Hematopoietic multipotent progenitor cell treated with erythropoietin and hydrocortisone succinate and interleukin-3 and kit ligand, for 6 days (in vitro differentiated cells): ENCODE measurements around the gene CACNA2D1.
"Not testable (repeated sequence)": the region's sequence is repeated elsewhere in the genome, so short reads cannot be mapped to it uniquely, and the experiment has no call there.

Experiments
- DNase-seq: peaks from one replicate; pipeline ENCODE4 v3.0.0-alpha.2; 2015

Gene CACNA2D1

GRCh38 chr7:82021036-82021435, 422.5 kb downstream of the CACNA2D1 start:
- DNase-seq = no peak

- DNase-seq = no peak
Observed at GRCh38 chr7:82019551-82020475, 423.8 kb downstream of the CACNA2D1 start.

GRCh38 chr7:82018226-82018625, 425.4 kb downstream of the CACNA2D1 start:
- no peak for DNase-seq

GRCh38 chr7:82017334-82017943, 426.1 kb downstream of the CACNA2D1 start:
- DNase-seq = peak; percentile 43

GRCh38 chr7:82015751-82016150, 427.8 kb downstream of the CACNA2D1 start:
- DNase-seq = no peak

GRCh38 chr7:82014574-82014973, 429.0 kb downstream of the CACNA2D1 start:
- DNase-seq = not testable (repeated sequence)

- DNase-seq = no peak
Observed at GRCh38 chr7:82012453-82012852, 431.1 kb downstream of the CACNA2D1 start.

- DNase-seq = no peak
Observed at GRCh38 chr7:82010416-82010815, 433.2 kb downstream of the CACNA2D1 start.

- DNase-seq = no peak
Observed at GRCh38 chr7:82007315-82007714, 436.3 kb downstream of the CACNA2D1 start.

GRCh38 chr7:82005056-82005455, 438.5 kb downstream of the CACNA2D1 start:
- no peak for DNase-seq

- DNase-seq = no peak
Observed at GRCh38 chr7:81993186-81993585, 450.4 kb downstream of the CACNA2D1 start.

- DNase-seq = no peak
Observed at GRCh38 chr7:81990395-81990794, 453.2 kb downstream of the CACNA2D1 start.

GRCh38 chr7:81986723-81987470, 456.7 kb downstream of the CACNA2D1 start:
- DNase-seq = no peak

- DNase-seq = no peak
Observed at GRCh38 chr7:81983406-81983805, 460.2 kb downstream of the CACNA2D1 start.

- no peak for DNase-seq
Observed at GRCh38 chr7:81973117-81973516, 470.5 kb downstream of the CACNA2D1 start.

- DNase-seq = no peak
Observed at GRCh38 chr7:81960026-81960425, 483.6 kb downstream of the CACNA2D1 start.

GRCh38 chr7:81957517-81957916, 486.1 kb downstream of the CACNA2D1 start:
- no peak for DNase-seq

GRCh38 chr7:81956520-81956919, 487.1 kb downstream of the CACNA2D1 start:
- peak; percentile 82 for DNase-seq

- DNase-seq = no peak
Observed at GRCh38 chr7:81949306-81949705, 494.3 kb downstream of the CACNA2D1 start.

- DNase-seq = no peak
Observed at GRCh38 chr7:81944058-81944457, 499.5 kb downstream of the CACNA2D1 start.

- no peak for DNase-seq
Observed at GRCh38 chr7:81937091-81937490, 506.5 kb downstream of the CACNA2D1 start.

GRCh38 chr7:81934596-81935301, 508.8 kb downstream of the CACNA2D1 start:
- DNase-seq = no peak

- no peak for DNase-seq
Observed at GRCh38 chr7:81932936-81933335, 510.6 kb downstream of the CACNA2D1 start.
